OCI-LY7 (cell line): ENCODE measurements around the gene PPFIA2. TPM values are rescaled to one million over a fixed set of nuclear protein-coding genes. Genes with fewer than 3 reads are reported as not detected.

Experiments
- BruUV-seq: library from RNA; stranded (reverse); fragments of 400-500 nt; replicated peaks from 2 replicates; lab custom pipeline; 2021; lab: Mats Ljungman, UMichigan
- CTCF ChIA-PET: fragments of 300-600 bp; sonication (Branson Sonifier 250); formaldehyde crosslinking; loops from one replicate; lab custom pipeline; 2022; ENCODE audit warnings: antibody characterized with exemption; ENCODE audit not compliant: unreplicated experiment; lab: Charles Lee
- POLR2A ChIA-PET: fragments of 300-600 bp; sonication (Branson Sonifier 250); formaldehyde crosslinking; loops from one replicate; lab custom pipeline; 2022; ENCODE audit warnings: antibody characterized with exemption; lab: Charles Lee
- DNase-seq: peaks from one replicate; pipeline ENCODE4 v3.0.0-alpha.2; 2015; ENCODE audit warnings: low spot score
- H2AFZ ChIP-seq: fragments of 200-600 bp; sonication (generic), shearing (Covaris generic); 2 replicates; pipeline ENCODE4 v1.6.1; 2014; ENCODE audit warnings: mild to moderate bottlenecking, antibody characterized with exemption, low read length, moderate library complexity
- H3K27ac ChIP-seq: fragments of 200-600 bp; sonication (generic); 2 replicates; pipeline ENCODE4 v1.5.1; 2014; ENCODE audit warnings: mixed run types, low read depth, mild to moderate bottlenecking, moderate library complexity, low read length, inconsistent platforms; ENCODE audit not compliant: poor library complexity, severe bottlenecking
- H3K36me3 ChIP-seq: fragments of 200-600 bp; sonication (generic); 2 replicates; pipeline ENCODE4 v1.6.1; 2014; ENCODE audit warnings: mild to moderate bottlenecking, antibody characterized with exemption, low read length, moderate library complexity, mixed read lengths; ENCODE audit not compliant: insufficient read depth
- H3K4me1 ChIP-seq: fragments of 200-600 bp; sonication (generic); 2 replicates; pipeline ENCODE4 v1.5.1; 2014; ENCODE audit warnings: mild to moderate bottlenecking, low read length; ENCODE audit not compliant: insufficient read depth, poor library complexity, severe bottlenecking
- H3K4me2 ChIP-seq: fragments of 200-600 bp; sonication (generic); 2 replicates; pipeline ENCODE4 v1.6.1; 2014; ENCODE audit warnings: mild to moderate bottlenecking, low read length
- H3K4me3 ChIP-seq: fragments of 200-600 bp; sonication (generic); 2 replicates; pipeline ENCODE4 v1.5.1; 2014; ENCODE audit warnings: mild to moderate bottlenecking, low read depth, low read length; ENCODE audit not compliant: poor library complexity, severe bottlenecking
- H3K79me2 ChIP-seq: fragments of 200-600 bp; sonication (generic); 2 replicates; pipeline ENCODE4 v1.6.1; 2016; ENCODE audit warnings: low read depth, mild to moderate bottlenecking, low read length, moderate library complexity, mixed read lengths; ENCODE audit not compliant: insufficient read depth
- H3K9me2 ChIP-seq: fragments of 200-600 bp; sonication (generic); 2 replicates; pipeline ENCODE4 v1.6.1; 2016; ENCODE audit warnings: mild to moderate bottlenecking, low read length, mixed read lengths; ENCODE audit not compliant: insufficient read depth
- H3K9me3 ChIP-seq: fragments of 200-600 bp; sonication (generic); 2 replicates; pipeline ENCODE4 v1.6.1; 2014; ENCODE audit warnings: mild to moderate bottlenecking, mixed run types, low read length, mixed read lengths
- H4K20me1 ChIP-seq: fragments of 200-600 bp; sonication (generic); 2 replicates; pipeline ENCODE4 v1.6.1; 2014; ENCODE audit warnings: mild to moderate bottlenecking, antibody characterized with exemption, low read length, moderate library complexity, mixed read lengths; ENCODE audit not compliant: insufficient read depth
- EZH2phosphoT487 ChIP-seq: fragments of 200-600 bp; sonication (generic); IDR thresholded peaks from 2 replicates; pipeline ENCODE4 v1.6.1; 2018; ENCODE audit warnings: low read depth, borderline replicate concordance, mild to moderate bottlenecking, mixed run types, antibody characterized with exemption, low read length, moderate library complexity, mixed read lengths
- intact Hi-C: fragments of 100-400 bp; cut with micrococcal nuclease; formaldehyde crosslinking; loops from one replicate; pipeline ENCODE4 v1.10.0; 2022; ENCODE audit not compliant: unreplicated experiment
- total RNA-seq, 2 experiments: library from RNA; depleted of rRNA in 1 of 2; stranded (reverse); fragments of >200 nt in 1 of 2; shearing (Covaris generic) in 1 of 2; gene quantifications; 2 replicates each; pipeline ENCODE4 v1.2.3, GENCODE V29; 2014 to 2022
- TF ChIP-seq, protein P1 (sequence below): fragments of 200-600 bp; sonication (generic); conservative IDR thresholded peaks from 2 replicates; pipeline ENCODE4 v1.5.1; 2014; ENCODE audit warnings: mild to moderate bottlenecking, antibody characterized with exemption, low read length, moderate library complexity, mixed read lengths

PPFIA2 gene
- total RNA-seq, 2 experiments from 2014 or later = not detected

GRCh38 chr12:81294325-81295190, 464.6 kb downstream of the PPFIA2 start:
- Histone ChIP-seq H2AFZ (no peak overlapping the region), H3K9me3 (no peaks in the 10 kb centered on the region)

DNA sequence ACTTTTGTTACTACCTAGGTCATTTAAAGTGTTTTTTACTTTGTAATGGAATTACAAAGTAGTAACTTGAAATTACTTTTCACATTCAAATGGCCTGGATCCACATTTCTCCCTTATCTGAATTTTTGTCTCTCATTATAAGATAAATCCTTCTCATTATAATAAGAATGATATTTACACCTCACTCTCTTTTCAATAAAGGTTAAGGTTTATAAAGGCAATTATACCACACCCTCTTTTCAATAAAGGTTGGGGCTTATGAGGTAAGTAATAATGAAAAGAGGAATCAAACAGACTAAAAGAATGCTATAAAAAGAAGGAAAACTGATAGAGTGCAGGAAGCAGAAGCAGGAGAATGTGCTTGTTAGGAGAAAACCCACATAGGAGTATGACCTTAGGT, 470.5 kb downstream of the PPFIA2 start:
- H3K79me2 ChIP-seq = no peaks in the 10 kb centered on the region
- H3K9me3 ChIP-seq = no peaks in the 10 kb centered on the region
- no peak overlapping the region for H3K4me2 ChIP-seq
- no peak for TF ChIP-seq EZH2phosphoT487
- TF ChIP-seq, protein P1, sequence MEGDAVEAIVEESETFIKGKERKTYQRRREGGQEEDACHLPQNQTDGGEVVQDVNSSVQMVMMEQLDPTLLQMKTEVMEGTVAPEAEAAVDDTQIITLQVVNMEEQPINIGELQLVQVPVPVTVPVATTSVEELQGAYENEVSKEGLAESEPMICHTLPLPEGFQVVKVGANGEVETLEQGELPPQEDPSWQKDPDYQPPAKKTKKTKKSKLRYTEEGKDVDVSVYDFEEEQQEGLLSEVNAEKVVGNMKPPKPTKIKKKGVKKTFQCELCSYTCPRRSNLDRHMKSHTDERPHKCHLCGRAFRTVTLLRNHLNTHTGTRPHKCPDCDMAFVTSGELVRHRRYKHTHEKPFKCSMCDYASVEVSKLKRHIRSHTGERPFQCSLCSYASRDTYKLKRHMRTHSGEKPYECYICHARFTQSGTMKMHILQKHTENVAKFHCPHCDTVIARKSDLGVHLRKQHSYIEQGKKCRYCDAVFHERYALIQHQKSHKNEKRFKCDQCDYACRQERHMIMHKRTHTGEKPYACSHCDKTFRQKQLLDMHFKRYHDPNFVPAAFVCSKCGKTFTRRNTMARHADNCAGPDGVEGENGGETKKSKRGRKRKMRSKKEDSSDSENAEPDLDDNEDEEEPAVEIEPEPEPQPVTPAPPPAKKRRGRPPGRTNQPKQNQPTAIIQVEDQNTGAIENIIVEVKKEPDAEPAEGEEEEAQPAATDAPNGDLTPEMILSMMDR = no peak
- H2AFZ ChIP-seq = no peak overlapping the region
- no peaks in the 10 kb centered on the region for H4K20me1 ChIP-seq
- POLR2A ChIA-PET = no interaction called here
- no peaks in the 10 kb centered on the region for H3K9me2 ChIP-seq
- no peak overlapping the region for H3K27ac ChIP-seq
- no peaks in the 10 kb centered on the region for H3K36me3 ChIP-seq
- intact Hi-C loops = no loop called here
- CTCF ChIA-PET = no interaction called here
- DNase-seq = no peak
- H3K4me3 ChIP-seq = no peak overlapping the region
- H3K4me1 ChIP-seq = no peaks in the 10 kb centered on the region
- no TSS peak for BruUV-seq

More at GRCh38 chr12:81294325-81295190, 464.6 kb downstream of the PPFIA2 start:
- intact Hi-C loops = no loop called here
- H4K20me1 ChIP-seq = no peaks in the 10 kb centered on the region
- no peak for TF ChIP-seq EZH2phosphoT487
- TF ChIP-seq, protein P1 = no peak
- no peak overlapping the region for H3K4me3 ChIP-seq
- H3K36me3 ChIP-seq = no peaks in the 10 kb centered on the region
- ChIA-PET CTCF (no interaction called here), POLR2A (no interaction called here)
- no peak overlapping the region for H3K4me2 ChIP-seq
- H3K4me1 ChIP-seq = no peaks in the 10 kb centered on the region
- DNase-seq = no peak
- H3K9me2 ChIP-seq = no peaks in the 10 kb centered on the region
- no peaks in the 10 kb centered on the region for H3K79me2 ChIP-seq
- no TSS peak for BruUV-seq
- no peak overlapping the region for H3K27ac ChIP-seq

GRCh38 chr12:81284137-81284536, 475.0 kb downstream of the PPFIA2 start:
- CTCF ChIA-PET = no interaction called here

More at GRCh38 chr12:81284137-81284536, 475.0 kb downstream of the PPFIA2 start:
- no peaks in the 10 kb centered on the region for H3K36me3 ChIP-seq
- H3K4me2 ChIP-seq = no peak overlapping the region
- BruUV-seq = no TSS peak
- no peaks in the 10 kb centered on the region for H4K20me1 ChIP-seq
- no peak for TF ChIP-seq EZH2phosphoT487
- TF ChIP-seq, protein P1 = no peak
- H2AFZ ChIP-seq = no peak overlapping the region
- H3K79me2 ChIP-seq = no peaks in the 10 kb centered on the region
- no peak overlapping the region for H3K27ac ChIP-seq
- no peak overlapping the region for H3K4me3 ChIP-seq
- DNase-seq = no peak
- no peaks in the 10 kb centered on the region for H3K9me3 ChIP-seq
- POLR2A ChIA-PET = no interaction called here
- intact Hi-C loops = no loop called here
- H3K9me2 ChIP-seq = no peaks in the 10 kb centered on the region
- no peaks in the 10 kb centered on the region for H3K4me1 ChIP-seq
